OCI-LY7 (cell line): Measurements from ENCODE around the gene SDC3. TPM values are rescaled to one million over a fixed set of nuclear protein-coding genes. Genes with fewer than 3 reads are reported as not detected.

Experiments
- BruUV-seq: library from RNA; stranded (reverse); fragments of 400-500 nt; replicated peaks from 2 replicates; lab custom pipeline; 2021; lab: Mats Ljungman, UMichigan
- CTCF ChIA-PET: fragments of 300-600 bp; sonication (Branson Sonifier 250); formaldehyde crosslinking; loops from one replicate; lab custom pipeline; 2022; ENCODE audit warnings: antibody characterized with exemption; ENCODE audit not compliant: unreplicated experiment; lab: Charles Lee
- POLR2A ChIA-PET: fragments of 300-600 bp; sonication (Branson Sonifier 250); formaldehyde crosslinking; loops from one replicate; lab custom pipeline; 2022; ENCODE audit warnings: antibody characterized with exemption; lab: Charles Lee
- DNase-seq: peaks from one replicate; pipeline ENCODE4 v3.0.0-alpha.2; 2015; ENCODE audit warnings: low spot score
- H2AFZ ChIP-seq: fragments of 200-600 bp; sonication (generic), shearing (Covaris generic); 2 replicates; pipeline ENCODE4 v1.6.1; 2014; ENCODE audit warnings: mild to moderate bottlenecking, antibody characterized with exemption, low read length, moderate library complexity
- H3K27ac ChIP-seq: fragments of 200-600 bp; sonication (generic); 2 replicates; pipeline ENCODE4 v1.5.1; 2014; ENCODE audit warnings: mixed run types, low read depth, mild to moderate bottlenecking, moderate library complexity, low read length, inconsistent platforms; ENCODE audit not compliant: poor library complexity, severe bottlenecking
- H3K36me3 ChIP-seq: fragments of 200-600 bp; sonication (generic); 2 replicates; pipeline ENCODE4 v1.6.1; 2014; ENCODE audit warnings: mild to moderate bottlenecking, antibody characterized with exemption, low read length, moderate library complexity, mixed read lengths; ENCODE audit not compliant: insufficient read depth
- H3K4me1 ChIP-seq: fragments of 200-600 bp; sonication (generic); 2 replicates; pipeline ENCODE4 v1.5.1; 2014; ENCODE audit warnings: mild to moderate bottlenecking, low read length; ENCODE audit not compliant: insufficient read depth, poor library complexity, severe bottlenecking
- H3K4me2 ChIP-seq: fragments of 200-600 bp; sonication (generic); 2 replicates; pipeline ENCODE4 v1.6.1; 2014; ENCODE audit warnings: mild to moderate bottlenecking, low read length
- H3K4me3 ChIP-seq: fragments of 200-600 bp; sonication (generic); 2 replicates; pipeline ENCODE4 v1.5.1; 2014; ENCODE audit warnings: mild to moderate bottlenecking, low read depth, low read length; ENCODE audit not compliant: poor library complexity, severe bottlenecking
- H3K79me2 ChIP-seq: fragments of 200-600 bp; sonication (generic); 2 replicates; pipeline ENCODE4 v1.6.1; 2016; ENCODE audit warnings: low read depth, mild to moderate bottlenecking, low read length, moderate library complexity, mixed read lengths; ENCODE audit not compliant: insufficient read depth
- H3K9me2 ChIP-seq: fragments of 200-600 bp; sonication (generic); 2 replicates; pipeline ENCODE4 v1.6.1; 2016; ENCODE audit warnings: mild to moderate bottlenecking, low read length, mixed read lengths; ENCODE audit not compliant: insufficient read depth
- H3K9me3 ChIP-seq: fragments of 200-600 bp; sonication (generic); 2 replicates; pipeline ENCODE4 v1.6.1; 2014; ENCODE audit warnings: mild to moderate bottlenecking, mixed run types, low read length, mixed read lengths
- H4K20me1 ChIP-seq: fragments of 200-600 bp; sonication (generic); 2 replicates; pipeline ENCODE4 v1.6.1; 2014; ENCODE audit warnings: mild to moderate bottlenecking, antibody characterized with exemption, low read length, moderate library complexity, mixed read lengths; ENCODE audit not compliant: insufficient read depth
- EZH2phosphoT487 ChIP-seq: fragments of 200-600 bp; sonication (generic); IDR thresholded peaks from 2 replicates; pipeline ENCODE4 v1.6.1; 2018; ENCODE audit warnings: low read depth, borderline replicate concordance, mild to moderate bottlenecking, mixed run types, antibody characterized with exemption, low read length, moderate library complexity, mixed read lengths
- intact Hi-C: fragments of 100-400 bp; cut with micrococcal nuclease; formaldehyde crosslinking; loops from one replicate; pipeline ENCODE4 v1.10.0; 2022; ENCODE audit not compliant: unreplicated experiment
- total RNA-seq, 2 experiments: library from RNA; depleted of rRNA in 1 of 2; stranded (reverse); fragments of >200 nt in 1 of 2; shearing (Covaris generic) in 1 of 2; gene quantifications; 2 replicates each; pipeline ENCODE4 v1.2.3, GENCODE V29; 2014 to 2022
- TF ChIP-seq, protein P1 (sequence below): fragments of 200-600 bp; sonication (generic); conservative IDR thresholded peaks from 2 replicates; pipeline ENCODE4 v1.5.1; 2014; ENCODE audit warnings: mild to moderate bottlenecking, antibody characterized with exemption, low read length, moderate library complexity, mixed read lengths

The SDC3 gene
- total RNA-seq, 2 experiments from 2014 or later: not detected

DNA sequence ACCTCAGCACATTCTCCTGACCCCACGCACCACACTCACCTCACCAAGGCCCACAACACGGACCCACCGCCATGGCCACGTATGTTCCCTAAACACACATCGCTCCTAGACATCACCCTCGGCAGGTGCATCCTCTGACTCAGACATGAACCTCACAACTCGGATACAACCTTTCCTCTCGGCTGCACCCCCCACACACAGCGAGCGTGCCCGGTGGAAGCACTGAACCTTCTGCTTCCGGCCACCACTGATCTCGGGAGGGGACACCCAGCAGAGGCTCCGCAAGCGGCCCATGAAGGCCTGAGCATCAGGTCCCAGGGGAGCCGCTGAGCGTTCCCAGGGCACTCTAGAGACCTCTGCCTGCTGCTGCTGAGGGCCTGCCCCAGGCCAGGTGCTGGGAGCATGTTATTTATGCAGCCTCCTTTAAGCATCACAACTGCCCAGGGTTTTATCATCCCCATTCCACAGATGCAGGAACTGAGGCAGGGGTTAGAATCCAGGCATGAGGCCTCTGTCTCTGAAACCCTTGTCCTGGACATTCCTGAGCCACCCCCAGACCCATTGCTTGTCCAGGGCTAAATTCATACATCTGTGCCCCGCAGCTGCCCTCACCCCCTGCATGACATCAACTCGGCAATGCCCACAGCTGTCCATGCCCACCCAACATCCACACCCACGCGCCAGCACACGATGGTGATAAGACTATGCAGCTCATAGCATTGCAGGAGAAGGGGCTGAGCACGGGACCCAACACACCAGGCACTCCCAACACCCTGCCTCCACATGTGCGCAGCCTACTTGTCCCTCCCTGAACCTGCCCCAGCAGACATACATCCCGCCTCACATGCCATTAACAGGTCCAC lies 27.0 kb downstream of the SDC3 start:
- Histone ChIP-seq H3K4me3 (no peak overlapping the region), H3K36me3 (no peaks in the 10 kb centered on the region), H2AFZ (no peak overlapping the region), H4K20me1 (no peaks in the 10 kb centered on the region), H3K79me2 (no peaks in the 10 kb centered on the region), H3K4me2 (peak overlapping the region; percentile 21; the same call in 1 of the 2 replicates), H3K27ac (no peak overlapping the region), H3K9me2 (no peaks in the 10 kb centered on the region), H3K4me1 (peaks cover 8% of the 10 kb centered on the region), H3K9me3 (no peaks in the 10 kb centered on the region)
- intact Hi-C loops: no loop called here
- ChIA-PET CTCF (no interaction called here), POLR2A (no interaction called here)
- no TSS peak for BruUV-seq
- DNase-seq: peak; percentile 68
- TF ChIP-seq, protein P1, sequence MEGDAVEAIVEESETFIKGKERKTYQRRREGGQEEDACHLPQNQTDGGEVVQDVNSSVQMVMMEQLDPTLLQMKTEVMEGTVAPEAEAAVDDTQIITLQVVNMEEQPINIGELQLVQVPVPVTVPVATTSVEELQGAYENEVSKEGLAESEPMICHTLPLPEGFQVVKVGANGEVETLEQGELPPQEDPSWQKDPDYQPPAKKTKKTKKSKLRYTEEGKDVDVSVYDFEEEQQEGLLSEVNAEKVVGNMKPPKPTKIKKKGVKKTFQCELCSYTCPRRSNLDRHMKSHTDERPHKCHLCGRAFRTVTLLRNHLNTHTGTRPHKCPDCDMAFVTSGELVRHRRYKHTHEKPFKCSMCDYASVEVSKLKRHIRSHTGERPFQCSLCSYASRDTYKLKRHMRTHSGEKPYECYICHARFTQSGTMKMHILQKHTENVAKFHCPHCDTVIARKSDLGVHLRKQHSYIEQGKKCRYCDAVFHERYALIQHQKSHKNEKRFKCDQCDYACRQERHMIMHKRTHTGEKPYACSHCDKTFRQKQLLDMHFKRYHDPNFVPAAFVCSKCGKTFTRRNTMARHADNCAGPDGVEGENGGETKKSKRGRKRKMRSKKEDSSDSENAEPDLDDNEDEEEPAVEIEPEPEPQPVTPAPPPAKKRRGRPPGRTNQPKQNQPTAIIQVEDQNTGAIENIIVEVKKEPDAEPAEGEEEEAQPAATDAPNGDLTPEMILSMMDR: no peak
- no peak for TF ChIP-seq EZH2phosphoT487

DNA sequence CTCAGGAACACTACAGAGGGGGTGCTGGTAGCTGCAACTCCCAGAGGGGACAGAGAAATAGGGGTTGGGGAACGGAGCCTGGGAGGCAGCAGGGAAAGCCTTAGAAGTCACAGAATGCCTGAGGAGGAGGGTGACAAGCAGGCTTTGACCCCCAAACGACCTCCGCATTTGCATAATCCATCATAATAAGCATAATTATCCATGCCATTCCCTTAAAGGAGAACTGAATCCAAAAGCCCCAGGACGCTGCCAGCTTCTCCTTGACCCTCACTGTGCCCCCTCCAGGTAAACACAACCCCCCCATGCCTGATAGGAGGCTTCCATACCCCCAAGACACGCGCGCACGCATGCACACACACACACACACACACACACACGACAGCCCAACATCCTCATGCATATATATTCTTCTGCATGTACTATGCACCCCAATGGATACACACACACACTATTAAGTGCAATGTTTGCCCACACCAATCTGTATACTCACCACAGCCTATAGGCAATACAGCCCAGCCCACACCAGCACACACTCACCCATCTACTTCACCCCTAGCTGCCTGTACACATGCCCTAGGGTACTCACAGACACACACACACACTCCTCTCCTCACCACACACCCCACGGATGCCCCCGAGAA lies 27.8 kb downstream of the SDC3 start:
- BruUV-seq: no TSS peak
- Histone ChIP-seq H3K79me2 (no peaks in the 10 kb centered on the region), H3K9me2 (no peaks in the 10 kb centered on the region), H3K36me3 (no peaks in the 10 kb centered on the region), H3K4me2 (peak overlapping the region; percentile 21; the same call in 1 of the 2 replicates), H3K9me3 (no peaks in the 10 kb centered on the region), H3K4me1 (peaks cover 8% of the 10 kb centered on the region), H3K27ac (no peak overlapping the region), H4K20me1 (no peaks in the 10 kb centered on the region), H2AFZ (no peak overlapping the region), H3K4me3 (no peak overlapping the region)
- DNase-seq: no peak
- ChIA-PET POLR2A (no interaction called here), CTCF (no interaction called here)
- TF ChIP-seq, protein P1: no peak
- no peak for TF ChIP-seq EZH2phosphoT487
- intact Hi-C loops: no loop called here
